SHP77 treated with DMSO at 0.1 percent for 48 hours (cell line): Measurements from ENCODE around the gene APMAP.

ENCODE experiments used
- DNase-seq: peaks from one replicate; lab custom pipeline; 2025; lab: John Stamatoyannopoulos, UW

APMAP gene, protein sequence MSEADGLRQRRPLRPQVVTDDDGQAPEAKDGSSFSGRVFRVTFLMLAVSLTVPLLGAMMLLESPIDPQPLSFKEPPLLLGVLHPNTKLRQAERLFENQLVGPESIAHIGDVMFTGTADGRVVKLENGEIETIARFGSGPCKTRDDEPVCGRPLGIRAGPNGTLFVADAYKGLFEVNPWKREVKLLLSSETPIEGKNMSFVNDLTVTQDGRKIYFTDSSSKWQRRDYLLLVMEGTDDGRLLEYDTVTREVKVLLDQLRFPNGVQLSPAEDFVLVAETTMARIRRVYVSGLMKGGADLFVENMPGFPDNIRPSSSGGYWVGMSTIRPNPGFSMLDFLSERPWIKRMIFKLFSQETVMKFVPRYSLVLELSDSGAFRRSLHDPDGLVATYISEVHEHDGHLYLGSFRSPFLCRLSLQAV

DNA sequence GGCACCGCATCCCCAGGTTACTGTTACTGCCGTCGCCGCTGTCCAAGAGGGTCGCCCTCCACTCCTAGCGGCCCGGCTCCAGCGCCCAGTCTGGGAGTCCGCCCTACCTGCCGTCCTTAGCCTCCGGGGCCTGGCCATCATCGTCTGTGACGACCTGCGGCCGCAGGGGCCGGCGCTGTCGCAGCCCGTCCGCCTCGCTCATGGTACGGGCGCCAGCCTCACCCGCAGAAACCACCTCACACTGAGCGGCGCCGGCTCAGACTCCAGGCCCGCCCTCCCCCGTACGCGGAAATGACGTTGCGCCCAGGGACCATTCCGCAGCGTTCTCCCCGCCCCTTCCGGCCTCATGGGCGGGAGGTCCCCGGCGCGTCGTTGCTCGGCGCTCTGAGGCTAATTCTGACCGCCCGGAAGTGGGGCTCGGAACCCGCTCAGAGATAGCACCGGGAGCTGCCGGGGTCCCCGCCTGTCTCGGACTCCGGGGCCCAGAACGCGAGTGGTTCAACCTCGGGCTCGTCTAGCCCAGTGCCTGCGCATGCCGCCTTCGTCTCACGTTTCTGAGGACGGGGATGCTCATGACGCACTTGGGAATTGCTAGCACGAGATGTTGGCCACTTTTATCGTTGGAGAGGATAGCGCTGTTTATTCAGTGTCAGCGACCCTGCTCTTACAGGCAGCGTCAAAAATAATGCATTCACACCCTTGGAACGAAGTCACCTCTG is at the start of gene APMAP:
APMAP (minus strand) TSS at position 265 of the 719 bp plus-strand sequence; CDS start at position 202, 63 bp downstream.
- peak; percentile 94 for DNase-seq

DNA sequence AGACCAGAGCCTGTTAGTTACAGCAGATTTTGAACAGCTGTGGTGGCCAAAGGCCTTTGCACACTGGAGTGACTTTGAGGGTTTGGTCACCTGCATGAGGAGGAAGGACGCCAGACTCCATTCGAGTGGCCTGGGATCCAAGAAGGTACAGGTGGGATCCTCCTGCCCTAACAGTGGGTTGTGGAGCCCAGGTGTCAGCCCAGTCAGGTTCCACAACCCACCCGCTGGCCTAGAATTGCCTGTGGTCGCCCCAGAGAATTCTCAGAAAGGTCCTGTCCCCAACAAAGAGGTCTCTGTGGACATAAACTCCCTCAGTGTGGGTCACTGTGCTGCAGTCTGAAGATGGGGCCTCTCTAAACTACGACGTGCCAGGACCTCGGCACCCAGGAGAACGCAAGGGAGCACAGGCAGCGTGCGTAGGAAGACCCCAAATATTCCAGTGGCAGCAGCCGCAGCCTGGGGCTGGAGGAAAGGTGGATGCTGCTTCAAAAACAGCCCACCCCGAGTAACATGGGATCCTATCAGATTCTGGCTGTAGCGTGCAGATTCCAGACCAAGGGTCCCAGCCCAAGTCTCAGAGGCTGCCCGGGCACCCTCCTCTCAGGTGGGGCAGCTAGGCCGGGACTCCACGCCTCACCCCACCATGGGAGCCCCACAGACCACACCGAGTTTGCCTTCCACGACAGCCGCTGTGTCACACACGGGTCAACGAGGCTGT is 49.4 kb upstream of the APMAP start:
- no peak for DNase-seq

DNA sequence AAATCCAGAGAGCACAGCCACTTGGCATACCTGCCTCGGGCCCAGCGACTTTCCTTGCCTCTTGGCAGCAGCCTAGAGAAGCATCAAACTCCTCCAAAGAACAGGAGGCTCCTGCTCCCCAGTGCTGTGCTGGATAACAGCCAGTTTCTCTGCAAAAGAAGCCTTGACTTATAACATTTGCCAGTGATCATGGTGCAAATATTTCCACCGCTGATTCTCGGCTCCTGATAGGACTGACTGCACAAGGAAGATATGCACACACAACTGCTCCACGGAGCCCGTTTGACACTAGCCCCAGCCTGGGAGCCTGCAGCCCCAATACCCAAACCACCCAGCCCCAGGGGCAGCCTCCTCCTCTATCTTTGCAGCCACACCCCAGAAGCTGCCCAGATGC is 47.9 kb upstream of the APMAP start:
- DNase-seq = no peak

DNA sequence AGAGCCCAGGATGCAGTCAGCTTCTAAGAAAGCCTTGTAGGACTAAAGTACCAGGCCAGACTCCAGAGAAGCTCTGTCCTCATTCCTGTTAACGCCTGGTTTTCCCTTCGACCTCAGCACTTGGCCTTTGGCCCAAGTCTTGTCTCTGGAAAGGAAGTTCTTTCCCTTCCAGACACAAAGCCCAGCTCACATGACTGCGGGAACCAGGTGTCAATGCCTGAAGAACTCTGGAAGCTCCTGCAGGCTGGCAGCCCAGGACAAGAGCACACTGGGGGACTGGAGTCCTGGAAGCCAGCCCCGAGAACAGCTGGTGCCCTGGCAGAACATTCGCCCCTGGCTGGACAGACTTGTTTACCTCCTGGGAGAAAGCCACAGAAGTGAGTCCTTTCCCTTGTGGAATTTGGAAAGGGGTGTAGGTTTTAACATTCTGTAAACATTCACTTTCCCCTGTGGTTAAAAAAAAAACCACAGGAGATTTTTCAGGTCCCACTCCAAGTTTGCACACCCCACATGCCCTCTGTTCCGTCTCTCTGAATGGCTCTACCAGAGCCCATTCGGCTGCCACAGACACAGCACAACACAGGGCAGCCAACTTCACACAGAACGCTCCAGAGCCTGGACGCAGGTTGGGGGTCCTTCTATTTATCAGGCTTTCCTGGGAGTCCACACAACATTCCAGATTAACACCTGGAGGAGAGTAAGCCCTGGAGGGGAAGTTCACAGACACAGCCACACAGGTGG is 47.3 kb upstream of the APMAP start:
- DNase-seq = no peak

DNA sequence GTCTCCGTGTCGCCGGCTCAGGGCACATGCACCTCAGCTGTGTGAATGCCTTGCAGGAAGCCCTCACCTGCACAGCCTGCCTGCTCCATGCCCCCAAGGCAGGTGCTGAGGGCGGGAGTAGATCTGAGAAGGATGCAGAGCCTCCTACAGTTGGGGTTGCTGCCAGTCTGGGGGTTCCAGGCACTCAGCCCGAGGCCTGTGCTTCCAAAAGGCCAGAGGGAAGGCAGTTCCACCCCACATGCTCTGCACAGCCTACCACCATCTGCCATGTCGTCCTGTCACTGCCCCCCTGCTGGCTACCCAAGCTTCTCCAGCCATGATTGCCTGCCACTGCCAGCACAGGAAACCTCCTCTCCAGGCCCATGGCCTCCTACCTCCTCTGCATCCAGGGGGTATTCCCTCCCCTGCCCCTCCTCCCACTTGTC is 46.1 kb upstream of the APMAP start:
- no peak for DNase-seq

DNA sequence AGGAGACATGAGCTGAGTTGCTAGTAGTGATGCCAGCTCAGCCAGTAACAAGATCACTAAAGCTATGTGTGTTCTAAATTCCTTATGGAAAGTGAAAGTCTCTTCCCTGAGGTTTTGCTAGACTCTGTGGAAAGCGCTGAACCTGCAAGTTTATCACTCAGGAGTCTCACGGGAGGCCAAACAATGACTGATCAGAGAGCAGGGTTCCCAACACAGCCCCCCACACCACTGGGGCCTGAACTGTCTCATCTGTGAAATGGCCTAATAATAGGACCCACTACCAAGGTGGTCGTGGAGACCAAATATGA is 45.5 kb upstream of the APMAP start:
- no peak for DNase-seq

DNA sequence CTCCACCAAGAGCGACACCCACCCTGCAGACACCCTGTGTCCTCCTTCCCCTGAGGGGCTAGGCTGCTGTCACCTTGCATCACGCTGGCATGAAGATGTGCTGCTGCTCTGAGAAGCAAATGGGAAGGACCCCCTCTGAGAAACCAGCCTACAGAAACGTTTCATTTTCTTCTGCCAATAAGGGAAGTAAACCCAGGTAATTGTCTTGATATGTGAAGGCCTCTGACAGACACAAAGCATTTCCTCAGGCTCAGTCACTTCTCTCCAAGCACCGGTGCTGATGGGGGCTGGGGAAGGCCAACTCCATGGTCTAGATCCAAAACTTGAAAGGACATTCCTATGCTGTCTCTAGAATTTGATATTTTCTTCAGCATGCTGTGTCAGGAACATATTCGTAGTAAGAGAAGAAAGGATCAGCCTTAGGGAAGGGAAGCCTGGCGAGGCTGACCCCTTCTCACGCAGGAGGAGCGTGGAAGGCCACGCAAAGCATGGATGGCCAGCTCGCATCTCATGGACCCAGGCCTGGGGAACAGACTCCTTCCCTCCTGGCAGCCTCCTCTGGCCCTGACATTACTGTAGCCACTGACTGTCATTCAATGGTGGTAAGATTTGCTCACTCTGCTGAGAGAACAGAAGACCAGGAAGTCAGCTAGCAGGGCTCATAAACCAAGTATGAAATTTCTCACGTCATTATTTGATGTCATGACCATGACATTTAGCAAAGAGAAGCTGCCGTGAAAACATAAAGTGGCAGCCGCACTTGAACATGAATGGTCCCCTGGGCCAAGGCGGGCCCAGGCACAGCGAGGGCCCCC is 44.9 kb upstream of the APMAP start:
- no peak for DNase-seq

DNA sequence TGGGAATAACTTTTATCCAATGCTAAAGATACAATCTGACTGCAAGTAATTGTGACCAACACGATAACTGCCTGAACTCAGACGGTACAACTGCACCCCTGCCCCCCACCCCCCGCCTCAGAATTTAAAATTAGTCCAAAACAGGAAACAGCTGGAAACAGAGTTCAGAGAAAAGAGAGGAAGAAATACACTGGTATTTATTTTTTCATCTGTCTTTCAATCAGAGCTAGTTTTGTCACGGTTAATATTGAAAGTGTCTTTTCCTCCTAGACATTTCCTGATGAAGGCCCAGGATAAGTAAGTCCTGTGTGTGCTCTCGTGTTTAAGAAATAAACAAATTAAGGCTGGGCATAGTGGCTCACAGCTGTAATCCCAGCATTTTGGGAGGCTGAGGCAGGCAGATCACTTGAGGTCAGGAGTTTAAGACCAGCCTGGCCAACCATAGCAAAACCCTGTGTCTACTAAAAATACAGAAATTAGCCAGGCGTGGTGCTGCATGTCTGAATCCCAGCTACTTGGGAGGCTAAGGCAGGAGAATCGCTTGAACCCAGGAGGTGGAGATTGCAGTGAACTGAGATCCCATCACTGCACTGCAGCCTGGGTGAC is 43.9 kb upstream of the APMAP start:
- DNase-seq = no peak

DNA sequence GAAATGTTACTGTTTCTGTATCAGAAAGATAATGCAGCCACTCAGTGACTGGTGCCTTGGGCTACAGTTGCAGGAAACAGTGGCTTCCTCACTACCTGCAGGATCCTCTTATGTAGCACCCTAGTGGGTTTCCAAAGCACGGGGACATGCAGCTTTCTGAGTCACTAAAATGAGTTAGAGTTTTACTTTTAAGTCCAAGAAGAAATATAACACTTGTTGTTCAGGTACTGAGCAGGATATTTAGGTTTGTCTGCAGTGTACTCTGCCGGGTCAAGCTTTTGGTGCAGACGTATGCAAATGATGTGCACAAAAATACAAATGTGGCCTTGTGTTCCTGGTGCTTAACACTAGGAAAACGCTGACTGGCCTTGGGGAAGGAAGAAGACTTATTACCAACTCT is 43.4 kb upstream of the APMAP start:
- DNase-seq = no peak

DNA sequence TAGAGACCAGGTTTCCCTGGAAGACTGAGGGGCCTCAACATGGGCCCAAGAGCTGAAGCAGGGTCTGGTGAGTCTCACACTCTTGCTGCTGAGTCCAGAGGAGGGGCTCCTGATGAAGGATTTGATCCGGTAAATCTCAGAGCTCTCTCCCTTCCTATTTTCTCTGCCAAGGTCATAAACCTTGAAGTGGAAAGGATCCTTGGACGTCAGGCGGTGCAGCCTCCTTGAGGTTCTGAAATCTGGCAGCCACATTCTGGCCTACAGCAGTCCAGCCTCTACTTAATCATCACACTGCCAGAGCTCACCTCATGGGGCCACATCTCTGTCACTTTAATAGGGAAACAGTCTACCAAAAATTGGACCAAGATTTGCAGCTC is 41.4 kb upstream of the APMAP start:
- no peak for DNase-seq

DNA sequence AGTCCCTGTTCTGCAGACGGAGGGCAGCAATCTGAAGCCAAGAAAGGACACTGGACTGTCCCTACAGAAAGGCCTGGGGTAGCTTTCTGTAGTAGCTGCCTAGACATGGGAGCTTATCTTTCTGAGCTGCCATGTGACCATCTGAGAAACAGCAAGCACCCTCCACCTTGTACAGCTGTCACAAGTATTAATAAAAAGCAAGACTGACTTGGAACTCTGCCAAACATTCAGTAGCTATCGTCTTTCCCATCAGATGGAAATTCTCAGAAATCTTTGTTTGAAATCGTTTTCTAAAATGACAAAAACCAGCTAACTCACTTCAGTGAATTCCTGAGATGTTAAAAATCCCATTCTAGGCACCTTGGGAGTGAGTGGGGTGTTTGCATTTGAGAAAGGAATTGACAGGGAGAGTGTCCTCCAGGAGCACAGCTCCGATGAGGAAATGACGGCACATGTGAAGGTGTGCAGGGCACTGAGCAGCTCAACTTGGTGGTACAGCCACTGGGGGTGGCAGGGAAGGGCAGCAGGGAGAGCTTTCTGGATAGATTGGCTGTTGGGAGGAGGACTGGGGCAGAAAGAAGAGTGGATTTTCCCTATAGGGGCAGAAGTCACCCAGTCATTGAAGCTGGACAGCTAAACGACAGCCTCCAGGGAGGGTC is 40.8 kb upstream of the APMAP start:
- DNase-seq = no peak

DNA sequence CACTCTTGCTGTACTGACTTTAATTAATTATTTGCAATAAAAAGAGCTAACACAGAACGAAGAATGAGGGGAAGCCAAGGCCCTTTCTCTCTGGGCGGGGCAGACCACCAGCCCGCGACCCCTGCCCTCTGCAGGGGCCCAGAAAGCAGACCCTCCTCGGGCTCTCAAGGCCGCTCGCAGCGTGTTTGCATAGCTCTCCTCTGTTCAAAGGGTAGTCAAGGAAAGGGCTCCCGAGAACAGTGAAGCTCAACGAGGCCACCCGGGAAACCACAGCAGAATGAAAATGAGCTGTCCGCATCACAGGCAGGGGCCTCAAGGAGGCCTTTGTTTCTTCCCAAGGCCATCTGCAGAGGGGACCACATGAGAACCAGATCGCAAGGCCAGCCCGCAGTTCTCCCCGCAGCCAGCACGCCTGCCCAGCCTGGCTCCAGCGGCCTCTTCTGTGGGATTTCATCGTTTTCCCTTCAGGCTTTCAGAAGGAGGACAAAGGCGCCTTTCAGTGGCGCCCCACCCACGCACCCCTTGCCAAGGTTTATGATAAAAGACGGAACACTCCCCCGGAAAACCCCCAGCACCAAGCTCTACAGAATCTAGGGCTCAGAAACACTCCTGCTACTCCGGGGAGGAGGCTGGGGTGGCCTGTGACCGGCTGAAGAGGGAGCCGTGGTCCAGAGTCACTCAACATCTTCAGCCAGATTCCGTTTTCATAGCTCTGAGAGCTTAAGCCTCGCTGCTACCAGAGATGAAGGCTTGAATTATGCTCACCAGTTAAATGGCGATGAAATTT is 40.1 kb upstream of the APMAP start:
- no peak for DNase-seq

DNA sequence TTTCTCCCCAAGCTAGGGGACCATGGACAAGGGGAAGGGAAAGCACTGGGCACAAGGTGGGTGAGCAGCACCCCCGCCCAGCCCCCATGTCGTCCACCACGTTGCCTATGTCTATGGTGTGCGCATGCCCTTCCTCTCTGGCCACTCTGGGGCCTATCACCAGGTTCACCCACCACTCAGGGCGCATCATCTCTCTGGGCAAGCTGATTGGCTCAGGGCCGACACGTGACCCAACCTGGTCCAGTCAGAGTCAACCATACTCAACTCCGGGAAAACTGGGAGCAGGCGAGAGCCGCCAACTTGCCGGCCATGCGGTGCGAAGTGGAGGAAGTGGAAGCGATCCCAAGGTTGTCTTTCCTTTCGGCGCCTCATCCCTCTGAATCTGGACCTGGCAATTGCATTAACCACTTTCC is 39.5 kb upstream of the APMAP start:
- DNase-seq = no peak

DNA sequence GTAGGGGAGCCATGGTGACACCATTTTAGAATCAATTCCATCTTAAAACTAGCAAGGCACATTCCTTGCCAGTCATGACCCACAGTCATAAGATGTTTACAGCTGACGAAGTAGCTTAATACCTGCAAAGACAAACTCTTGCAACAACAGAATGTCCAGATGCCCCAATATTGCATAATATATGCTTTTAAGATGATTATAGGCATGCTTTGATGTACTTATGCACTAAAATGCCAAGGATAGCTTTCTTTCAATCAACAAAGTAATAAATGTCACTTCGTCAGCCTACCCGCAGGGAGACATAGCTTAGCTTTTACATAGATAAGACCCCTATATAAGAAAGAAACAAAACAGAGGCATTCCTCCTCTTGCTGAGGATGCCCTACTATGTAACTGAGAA is 38.7 kb upstream of the APMAP start:
- DNase-seq = no peak

DNA sequence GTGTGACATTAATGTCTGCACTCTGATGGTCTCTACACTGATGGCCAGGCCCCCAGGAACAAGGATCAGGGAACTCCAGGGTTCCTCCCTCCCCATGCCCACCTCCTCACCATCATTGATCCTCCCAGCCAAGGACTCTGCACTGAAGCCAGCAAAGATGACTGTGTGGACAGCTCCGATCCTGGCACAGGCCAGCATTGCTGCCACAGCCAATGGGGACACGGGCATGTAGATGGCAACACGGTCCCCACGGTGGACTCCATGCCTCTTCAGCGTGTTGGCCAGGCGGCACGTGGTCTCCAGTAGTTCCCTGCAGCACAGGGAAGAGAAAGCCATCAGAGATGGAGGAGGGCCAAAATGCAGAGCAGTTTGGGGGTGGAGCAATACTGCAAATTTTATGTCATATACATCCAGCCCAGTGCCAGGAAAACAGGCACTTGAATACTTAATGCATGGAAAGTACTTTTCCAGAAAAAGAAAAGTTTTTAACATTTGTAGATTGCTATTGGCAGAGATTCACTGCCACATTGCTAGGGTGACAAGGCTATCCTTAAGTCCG is 38.2 kb upstream of the APMAP start:
- DNase-seq = no peak

DNA sequence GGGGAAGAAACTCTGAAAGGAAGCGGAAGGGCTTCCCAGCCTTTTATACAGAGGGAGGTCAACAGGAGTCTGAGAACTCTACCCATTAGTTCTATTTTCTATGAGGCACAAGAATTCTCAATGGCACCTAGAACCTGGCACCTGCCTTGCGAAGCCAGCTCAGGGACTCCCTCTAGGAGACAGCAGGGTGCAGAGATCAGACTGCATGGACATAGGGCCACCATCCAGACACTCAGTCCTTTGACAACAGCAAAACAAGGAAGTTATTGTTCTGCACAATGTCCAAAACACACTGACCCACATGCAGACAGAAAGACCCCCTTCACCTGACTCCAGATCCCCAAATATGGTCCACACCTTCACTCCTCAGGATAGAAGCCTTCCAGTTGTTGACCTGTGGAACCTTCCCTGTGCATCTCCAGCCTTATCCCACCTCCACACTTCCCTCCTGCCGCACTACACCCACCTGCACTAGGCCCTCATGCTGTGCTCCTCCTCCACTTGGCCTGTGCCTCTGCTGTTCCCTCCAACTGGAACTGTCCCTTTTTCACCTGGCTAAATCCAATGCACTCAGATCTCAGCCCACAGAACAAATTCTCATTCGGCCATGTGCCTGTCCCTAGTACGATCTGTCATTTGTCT is 37.6 kb upstream of the APMAP start:
- DNase-seq = no peak

DNA sequence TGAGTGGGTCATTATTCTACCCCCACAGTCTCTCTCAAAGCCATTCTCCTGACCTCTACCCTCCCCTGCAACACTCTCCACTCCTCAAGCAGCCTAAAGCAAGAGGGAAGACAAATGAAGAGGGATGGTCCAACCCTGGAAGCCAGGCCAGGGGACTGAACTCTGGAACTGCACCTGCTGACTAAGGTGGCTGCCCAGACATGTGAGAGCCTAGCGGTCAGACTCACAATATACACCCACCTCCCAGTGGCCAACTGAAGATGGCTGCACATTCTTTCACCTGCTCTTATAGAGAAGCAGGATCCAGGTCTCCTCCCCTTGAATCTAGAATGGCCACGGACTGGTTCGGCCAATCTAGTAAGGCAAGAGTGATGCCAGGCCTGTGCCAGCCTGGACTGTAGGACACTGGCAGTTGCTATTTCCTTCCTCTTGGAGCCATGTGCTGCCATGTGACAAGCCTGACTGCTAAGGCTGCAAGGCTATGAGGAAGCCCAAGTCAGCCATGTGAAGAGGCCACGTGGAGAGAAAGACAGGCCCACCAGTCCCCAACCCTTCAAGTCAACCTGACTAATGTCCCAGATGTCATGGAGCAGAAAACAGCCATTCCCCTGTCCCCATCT is 33.5 kb upstream of the APMAP start:
- DNase-seq = no peak

DNA sequence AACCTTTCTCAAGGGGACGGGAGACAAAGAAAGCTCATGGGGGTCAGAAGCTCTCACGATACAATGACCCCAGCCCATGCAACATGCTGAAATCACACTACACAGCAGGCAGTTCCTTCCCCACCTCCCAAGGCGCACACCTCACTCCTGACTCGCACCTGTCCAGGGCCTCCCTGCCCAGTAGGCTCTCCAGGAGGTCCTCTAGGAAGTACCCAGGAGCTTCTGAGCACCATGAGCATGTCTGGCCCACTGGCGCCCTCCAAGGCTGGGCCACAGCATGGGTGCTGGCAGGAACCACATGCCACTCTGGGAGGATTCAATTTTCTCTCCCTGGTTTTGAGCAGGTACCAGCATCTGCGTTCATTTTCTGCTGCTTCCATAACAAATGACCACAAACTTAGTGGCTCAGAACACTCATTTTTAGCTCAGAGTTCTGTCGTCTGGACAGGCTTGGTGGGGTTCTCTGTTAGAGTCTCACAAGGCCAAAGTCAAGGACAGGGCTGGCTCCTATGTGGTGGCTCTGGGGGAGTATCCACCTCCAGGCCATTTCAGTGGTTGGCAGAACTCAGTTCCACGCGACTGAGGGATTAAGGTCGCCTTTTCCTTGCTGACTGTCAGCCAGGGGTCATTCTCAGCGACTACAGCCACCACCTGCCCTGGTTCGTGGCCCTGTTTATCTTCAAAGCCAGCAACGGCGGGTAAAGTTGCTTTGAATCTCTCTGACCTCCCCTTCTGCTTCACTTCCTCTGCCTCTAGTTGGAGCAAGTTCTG is 32.7 kb upstream of the APMAP start:
- DNase-seq = no peak
